ENCODE measurements around the gene SLC9A1.

- TF ChIP-seq CTCF (IDR thresholded peaks at IDR 0.05) (no peak), EZH2 (IDR thresholded peaks at IDR 0.05) (no peak)
Measured at GRCh38 chr1:27157194-27157593, 2.3 kb upstream of the SLC9A1 start.

Measured in neural progenitor cell (in vitro differentiated cells).